DMS 273 (cell line): ENCODE results near the gene RBMX.
"Not testable (repeated sequence)": the region's sequence is repeated elsewhere in the genome, so short reads cannot be mapped to it uniquely, and the experiment has no call there.

ENCODE experiments used
- DNase-seq: peaks from one replicate; lab custom pipeline; 2025; ENCODE audit not compliant: unreplicated experiment; lab: John Stamatoyannopoulos, UW

Gene RBMX

GRCh38 chrX:136880452-136881013 lies at the start of gene RBMX:
TSS of gene RBMX (minus strand) at chrX:136880725. CDS start at chrX:136879427, 1,298 bp downstream.
- peak; percentile 98 for DNase-seq

GRCh38 chrX:136921438-136921837 lies 40.9 kb upstream of the RBMX start:
- DNase-seq = not testable (repeated sequence)

- no peak for DNase-seq
Measured at GRCh38 chrX:136920001-136920400, 39.5 kb upstream of the RBMX start.

- no peak for DNase-seq
Measured at GRCh38 chrX:136916827-136917226, 36.3 kb upstream of the RBMX start.

- not testable (repeated sequence) for DNase-seq
Measured at GRCh38 chrX:136911661-136912060, 31.1 kb upstream of the RBMX start.

GRCh38 chrX:136911253-136911652 lies 30.7 kb upstream of the RBMX start:
- DNase-seq = no peak

GRCh38 chrX:136910565-136911035 lies 30.1 kb upstream of the RBMX start:
- DNase-seq = peak; percentile 27

GRCh38 chrX:136909706-136910564 lies 29.4 kb upstream of the RBMX start:
- peak; percentile 99 for DNase-seq

- DNase-seq = peak; percentile 91
Measured at GRCh38 chrX:136909119-136909705, 28.7 kb upstream of the RBMX start.

GRCh38 chrX:136907621-136908020 lies 27.1 kb upstream of the RBMX start:
- DNase-seq = no peak

- DNase-seq = peak; percentile 23
Measured at GRCh38 chrX:136906921-136907510, 26.5 kb upstream of the RBMX start.

GRCh38 chrX:136904067-136904466 lies 23.5 kb upstream of the RBMX start:
- DNase-seq = not testable (repeated sequence)

- DNase-seq = not testable (repeated sequence)
Measured at GRCh38 chrX:136900071-136900470, 19.5 kb upstream of the RBMX start.

- peak; percentile 39 for DNase-seq
Measured at GRCh38 chrX:136899221-136899620, 18.7 kb upstream of the RBMX start.

GRCh38 chrX:136898752-136899151 lies 18.2 kb upstream of the RBMX start:
- DNase-seq = peak; percentile 65

GRCh38 chrX:136896121-136896914 lies 15.8 kb upstream of the RBMX start:
- no peak for DNase-seq

- no peak for DNase-seq
Measured at GRCh38 chrX:136892412-136892811, 11.9 kb upstream of the RBMX start.

- DNase-seq = not testable (repeated sequence)
Measured at GRCh38 chrX:136890596-136890995, 10.1 kb upstream of the RBMX start.

- DNase-seq = no peak
Measured at GRCh38 chrX:136889269-136889668, 8.7 kb upstream of the RBMX start.

GRCh38 chrX:136880003-136880451 lies 498 bp downstream of the RBMX start:
- DNase-seq = peak; percentile 56
